NT2/D1 (cell line): ENCODE measurements around the gene METTL21A.

Experiments used
- SUZ12 ChIP-seq: IDR thresholded peaks from 2 replicates; pipeline ENCODE4 v1.6.1; 2011; ENCODE audit not compliant: insufficient read length, insufficient read depth; ENCODE audit errors: extremely low read depth
- YY1 ChIP-seq: IDR thresholded peaks from 2 replicates; pipeline ENCODE4 v1.6.1; 2011; ENCODE audit not compliant: insufficient read length, insufficient read depth
- ZNF274 ChIP-seq: IDR thresholded peaks from 2 replicates; pipeline ENCODE4 v1.6.1; 2011; ENCODE audit warnings: mild to moderate bottlenecking, low read depth, low read length

DNA sequence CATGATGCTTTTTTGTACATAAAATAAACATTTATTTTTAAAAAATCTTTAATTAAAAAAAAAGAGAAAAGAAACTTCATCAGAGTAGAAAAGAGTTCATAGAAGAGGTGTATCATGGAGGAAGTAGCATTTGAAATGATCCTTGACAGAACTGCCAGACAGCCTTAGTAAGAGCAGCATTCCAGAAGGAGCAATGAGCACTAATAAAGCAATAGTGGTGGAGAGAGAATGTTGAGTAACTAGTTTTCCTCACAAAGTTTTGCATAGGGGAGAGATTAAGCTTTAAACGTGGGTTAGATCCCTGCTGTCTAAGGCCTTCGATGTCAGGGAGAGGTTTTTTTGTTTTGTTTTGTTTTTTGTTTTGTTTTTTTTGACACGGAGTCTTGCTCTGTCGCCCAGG, 29.8 kb upstream of the METTL21A start:
- TF ChIP-seq SUZ12 (no peak), ZNF274 (no peak), YY1 (no peak)
